Stimulated activated CD8-positive, alpha-beta memory T cell treated with anti-CD3 and anti-CD28 coated beads, Interleukin-4, amount 100 ng/mL, for 4 hours (primary cell): Measurements from ENCODE around the gene DAW1.
"Not testable (repeated sequence)": the region's sequence is repeated elsewhere in the genome, so short reads cannot be mapped to it uniquely, and the experiment has no call there.

ENCODE experiments used
- DNase-seq, 2 donors: peaks; one replicate each; pipeline ENCODE4 v3.0.0-alpha.2; 2020; ENCODE audit warnings: low read depth in 2 of 2, low spot score in 1 of 2

The DAW1 gene

DNA sequence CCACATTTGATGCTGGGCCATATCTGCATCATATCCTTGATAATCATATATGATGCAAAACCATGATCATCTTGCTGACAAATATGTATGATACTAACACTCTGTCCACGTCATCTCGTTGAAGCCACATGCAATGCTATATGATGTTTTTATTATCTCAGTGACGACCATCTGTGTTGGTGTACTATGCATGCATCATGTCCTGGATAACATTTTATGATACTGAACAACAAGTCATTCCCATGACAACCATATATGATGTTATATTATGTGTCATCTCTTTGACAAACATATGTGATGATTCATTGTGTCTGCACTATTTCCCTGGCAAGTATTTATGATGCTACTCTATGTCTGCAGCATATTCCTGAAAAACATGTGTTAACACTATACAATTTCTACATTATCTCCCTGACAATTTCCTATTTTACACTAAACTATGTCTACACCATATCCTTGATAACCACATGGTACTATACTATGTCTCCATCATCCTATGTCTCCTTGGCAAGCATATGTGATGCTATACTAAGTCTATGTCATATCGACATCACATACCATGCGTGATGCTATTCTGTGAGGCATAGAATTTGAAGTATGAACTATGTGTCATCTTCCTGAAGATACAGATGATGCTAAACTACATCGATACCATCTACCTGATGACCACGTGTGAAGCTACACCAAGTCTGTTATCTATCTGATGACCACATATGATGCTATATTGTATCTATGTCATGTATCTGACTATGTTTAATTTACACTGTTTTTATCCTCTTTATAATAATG, 37.0 kb downstream of the DAW1 start:
- DNase-seq: no peak

DNA sequence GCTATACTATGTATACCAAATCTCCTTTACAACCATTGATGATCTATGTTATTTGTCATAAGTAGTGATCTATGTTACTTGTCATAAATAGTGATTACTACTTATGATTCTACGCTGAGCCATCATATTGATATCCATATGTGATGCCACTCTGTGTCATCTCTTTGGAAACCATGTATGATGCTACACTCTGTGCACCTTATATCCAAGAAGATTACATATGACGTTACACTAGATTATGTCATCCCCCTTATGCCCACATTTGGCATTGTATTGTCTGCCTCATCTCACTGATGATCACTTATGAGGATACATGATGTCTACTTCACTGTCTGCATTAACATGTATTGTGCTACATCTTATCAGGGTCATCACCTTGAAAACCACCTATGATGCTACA, 42.9 kb downstream of the DAW1 start:
- no peak for DNase-seq

DNA sequence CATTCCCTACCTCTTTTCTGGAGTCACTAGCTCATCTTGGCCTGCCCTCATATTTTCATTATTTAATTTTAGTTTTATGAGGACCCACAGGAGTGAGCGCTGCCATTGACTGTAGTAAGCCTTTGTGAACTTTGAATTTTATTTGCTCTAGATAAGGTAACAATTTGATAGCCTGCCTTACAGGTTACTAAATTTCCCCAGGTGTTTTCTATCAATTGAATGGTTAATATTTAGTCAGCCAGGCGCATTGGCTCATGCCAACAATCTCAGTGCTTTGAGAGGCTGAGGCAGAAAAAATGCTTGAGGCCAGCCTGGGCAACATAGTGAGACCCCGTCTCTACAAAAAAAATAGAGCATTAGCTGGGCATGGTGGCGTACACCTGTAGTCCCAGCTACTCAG, 50.2 kb downstream of the DAW1 start:
- DNase-seq: no peak

DNA sequence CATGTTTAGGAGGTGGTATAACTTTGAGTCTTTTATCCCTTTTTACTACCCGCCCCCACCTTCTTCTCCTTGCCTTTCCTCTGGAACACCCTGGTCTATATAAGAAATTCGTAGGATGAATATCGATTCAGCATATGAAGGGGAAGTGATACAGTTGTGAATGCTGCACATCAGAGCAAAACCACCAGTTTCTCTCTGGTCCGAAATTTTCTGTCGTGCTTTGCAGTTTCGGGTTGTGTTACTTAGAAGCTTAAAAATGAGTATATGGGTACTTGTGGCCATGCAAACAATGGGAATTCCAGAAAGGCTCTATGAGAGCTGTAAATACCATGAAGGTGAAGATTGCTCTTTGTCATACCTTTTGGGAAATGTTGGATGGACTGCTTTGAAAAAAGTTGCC, 60.6 kb downstream of the DAW1 start:
- no peak for DNase-seq

DNA sequence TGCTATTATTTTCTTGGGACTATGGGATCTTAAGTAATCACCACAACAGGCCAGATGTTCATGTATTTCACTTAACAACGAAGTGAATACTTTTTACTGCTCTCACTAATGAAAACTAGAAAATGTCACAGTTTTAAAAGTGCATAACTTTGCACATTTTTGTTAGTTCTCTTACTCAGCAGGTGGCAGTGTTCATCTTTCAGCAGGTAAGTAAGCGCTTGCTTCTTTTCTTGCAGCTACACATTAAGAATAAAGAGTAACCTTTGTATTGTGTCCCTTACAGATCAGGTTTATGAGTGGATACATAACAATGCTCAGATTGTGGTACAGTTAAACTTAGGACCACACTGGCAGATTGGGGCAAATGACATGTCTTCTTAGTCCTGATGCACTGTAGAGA, 61.0 kb downstream of the DAW1 start:
- DNase-seq: no peak

DNA sequence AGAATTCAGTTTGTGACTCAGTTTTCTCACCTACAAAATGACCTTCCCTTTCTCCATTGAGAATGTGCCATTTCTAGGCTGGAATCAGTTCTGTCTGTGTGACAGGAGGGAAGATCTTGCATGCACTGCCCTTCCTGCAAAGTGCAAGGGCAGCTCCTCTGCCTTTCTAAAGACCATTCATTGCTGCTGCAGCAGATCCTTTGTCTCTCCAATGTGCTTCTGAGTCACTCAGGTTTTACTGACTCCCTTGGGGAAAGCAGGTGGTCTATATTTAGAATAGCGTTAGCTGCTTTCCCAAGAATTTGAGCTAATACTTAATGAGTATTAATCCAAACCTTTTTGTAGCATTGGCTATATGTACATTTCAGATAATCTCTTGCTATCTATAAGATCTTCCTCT, 62.5 kb downstream of the DAW1 start:
- DNase-seq: no peak

DNA sequence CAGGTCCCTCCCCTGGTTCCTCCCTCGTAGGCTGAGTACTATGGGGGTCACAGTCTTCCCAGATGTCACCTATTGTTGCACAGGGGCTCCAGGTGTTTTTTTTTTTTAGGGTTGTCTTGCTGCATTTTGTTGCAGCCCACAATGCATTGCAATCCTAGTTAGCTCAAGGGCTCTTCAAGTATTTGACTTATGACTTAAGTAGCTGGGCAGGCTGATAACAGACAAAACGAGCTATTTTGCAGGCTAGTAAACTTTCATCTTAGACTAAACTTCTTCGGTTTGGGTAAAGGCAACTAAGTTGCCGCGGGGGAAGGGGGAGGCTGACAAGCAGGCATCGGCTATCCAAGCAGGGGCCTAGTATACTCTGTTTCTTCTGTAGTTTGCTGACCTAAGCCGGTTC, 64.8 kb downstream of the DAW1 start:
- DNase-seq: not testable (repeated sequence)

DNA sequence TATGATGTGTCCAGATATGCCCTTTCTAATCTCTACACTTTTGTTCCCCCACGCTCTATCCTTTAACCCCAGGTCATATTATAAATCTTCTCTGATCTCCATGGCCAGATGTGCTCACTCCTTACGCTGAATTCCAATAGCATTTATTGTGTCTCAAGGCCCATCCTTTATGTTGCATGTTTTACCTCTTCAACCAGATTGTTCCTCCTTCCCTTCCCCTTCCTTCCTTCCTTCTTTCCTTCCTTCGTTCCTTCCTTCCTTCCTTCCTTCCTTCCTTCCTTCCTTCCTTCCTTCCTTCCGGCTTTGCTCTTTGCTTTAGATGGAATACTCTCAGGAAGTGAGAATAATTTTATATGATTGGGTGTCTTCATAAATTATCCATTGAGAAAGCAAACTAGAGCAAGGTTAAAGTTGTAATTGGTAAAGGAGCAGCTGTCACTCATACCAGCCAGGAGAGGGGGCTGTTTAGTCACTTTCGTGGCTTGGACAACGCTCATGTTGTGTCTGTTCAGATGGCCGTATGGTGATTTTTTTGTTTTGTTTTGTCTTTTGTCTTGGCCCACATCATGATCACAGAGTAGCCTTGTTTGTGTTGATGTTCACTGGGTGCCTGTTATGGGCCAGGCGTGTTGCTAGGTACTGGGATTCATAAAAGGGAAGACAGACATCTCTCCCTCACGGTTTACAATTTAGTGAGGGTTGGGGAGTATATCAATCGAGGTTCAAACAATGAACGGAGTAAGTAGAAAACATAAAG, 68.0 kb downstream of the DAW1 start:
- no peak for DNase-seq

DNA sequence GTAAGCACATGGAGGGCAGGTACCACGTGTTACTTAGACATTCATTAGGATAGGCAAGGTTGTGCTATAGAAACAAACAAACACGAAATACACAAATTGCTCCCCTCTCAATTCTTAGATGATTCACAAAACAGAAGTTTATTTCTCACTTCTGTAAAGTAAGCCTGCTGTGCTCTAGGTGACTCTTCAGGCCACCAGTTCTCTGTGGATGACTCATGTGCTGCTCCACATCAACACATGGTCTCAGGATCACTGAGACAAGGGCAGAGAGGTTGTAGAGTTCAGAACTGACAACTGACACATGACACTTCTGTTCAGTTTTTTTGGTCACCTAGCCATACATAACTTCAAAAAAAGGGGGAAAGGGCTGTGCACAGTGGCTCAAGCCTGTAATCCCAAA, 70.6 kb downstream of the DAW1 start:
- no peak for DNase-seq

DNA sequence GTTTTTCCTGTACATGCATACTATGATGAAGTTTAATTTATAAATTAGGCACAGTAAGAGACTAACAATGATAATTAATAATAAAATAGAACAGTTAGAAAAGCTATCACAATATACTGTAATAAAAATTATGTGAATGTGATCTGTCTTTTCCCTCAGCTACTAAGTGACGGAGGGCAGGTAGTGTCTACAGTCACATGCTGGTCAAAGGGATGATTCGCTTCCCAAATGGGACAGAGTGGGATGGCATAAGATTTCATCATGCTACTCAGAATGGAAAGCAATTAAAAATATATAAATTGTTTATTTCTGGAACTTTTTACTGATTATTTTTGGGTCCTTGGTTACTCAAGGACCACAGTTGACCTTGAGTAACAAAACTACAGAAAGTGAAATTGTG, 71.5 kb downstream of the DAW1 start:
- DNase-seq: no peak

DNA sequence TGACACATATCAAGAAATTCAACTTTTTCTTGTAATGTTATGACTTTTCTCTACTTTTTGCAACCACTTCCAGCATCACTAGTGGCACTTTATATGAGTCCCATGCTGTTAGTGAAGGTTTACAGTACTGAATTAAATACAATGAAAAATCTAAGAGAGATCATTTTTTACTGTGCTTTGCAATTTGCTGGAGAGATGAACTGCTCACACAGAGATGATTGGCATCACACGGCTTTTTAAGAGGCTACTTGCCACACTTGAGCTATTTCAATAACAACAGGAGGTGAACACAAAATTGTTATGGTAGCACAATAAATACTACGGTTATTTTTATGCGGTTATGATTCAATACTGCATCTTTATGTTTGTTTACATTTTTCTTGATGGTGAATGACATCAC, 88.9 kb downstream of the DAW1 start:
- no peak for DNase-seq

DNA sequence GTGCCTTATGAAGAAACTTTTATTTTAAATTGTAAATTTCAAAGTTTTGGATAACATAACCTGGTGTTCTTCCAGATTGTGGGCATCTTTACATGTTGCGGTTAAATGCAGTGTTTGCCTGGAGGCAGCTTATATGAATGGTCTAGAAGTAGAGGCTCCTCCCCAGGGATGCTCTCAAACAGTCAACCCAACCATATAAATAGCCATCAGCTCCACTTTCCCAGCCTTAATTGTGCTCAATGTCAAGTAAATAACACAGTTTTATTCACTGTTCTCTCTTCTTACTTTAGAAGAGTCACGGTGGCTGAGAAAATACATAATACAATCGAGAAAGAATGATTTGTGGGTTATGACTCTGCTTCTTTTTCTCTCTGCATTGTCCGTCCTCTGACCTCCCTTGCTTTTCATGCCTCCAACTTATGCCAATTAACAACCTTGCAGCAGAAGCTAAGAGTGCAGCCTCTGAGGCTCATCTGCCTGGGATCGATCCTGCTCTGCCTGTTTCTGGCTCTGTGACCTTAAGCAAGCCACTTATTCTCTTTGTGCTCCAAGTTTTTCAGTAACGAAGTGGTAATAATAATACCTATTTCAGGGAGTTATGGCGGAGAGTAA, 100.3 kb downstream of the DAW1 start:
- no peak for DNase-seq

DNA sequence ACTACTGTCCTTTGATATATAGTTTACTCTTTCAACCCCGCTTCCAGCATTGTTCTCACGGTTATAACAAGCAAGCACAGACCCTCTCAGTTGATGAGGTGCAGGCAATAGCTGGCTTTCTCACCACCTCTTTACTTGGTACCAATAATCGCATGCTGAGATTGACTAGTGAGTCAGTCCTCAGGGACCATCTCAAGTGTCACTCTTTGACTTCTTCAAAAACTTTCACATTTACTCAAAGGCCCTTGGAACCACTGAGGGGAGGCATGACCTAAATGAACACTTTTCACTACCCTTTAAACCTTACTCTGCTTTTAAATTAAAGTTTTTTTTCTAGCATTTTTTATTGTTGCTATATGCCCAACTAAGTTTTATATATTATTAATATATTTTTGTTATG, 101.8 kb downstream of the DAW1 start:
- no peak for DNase-seq
